T-helper 1 cell (primary cell): ENCODE data around the gene UBP1.
A peak's percentile ranks its signal among the peaks of the same experiment; 100 is the strongest.
"Not testable (repeated sequence)": the region's sequence is repeated elsewhere in the genome, so short reads cannot be mapped to it uniquely, and the experiment has no call there.

Source experiments
- DNase-seq, 5 donors: peaks; one replicate each; pipeline ENCODE4 v3.0.0-alpha.2; 2012 to 2020
- total RNA-seq, 4 donors: gene quantifications; one replicate each; lab custom pipeline; 2026; lab: John Stamatoyannopoulos, UW

Gene UBP1, protein sequence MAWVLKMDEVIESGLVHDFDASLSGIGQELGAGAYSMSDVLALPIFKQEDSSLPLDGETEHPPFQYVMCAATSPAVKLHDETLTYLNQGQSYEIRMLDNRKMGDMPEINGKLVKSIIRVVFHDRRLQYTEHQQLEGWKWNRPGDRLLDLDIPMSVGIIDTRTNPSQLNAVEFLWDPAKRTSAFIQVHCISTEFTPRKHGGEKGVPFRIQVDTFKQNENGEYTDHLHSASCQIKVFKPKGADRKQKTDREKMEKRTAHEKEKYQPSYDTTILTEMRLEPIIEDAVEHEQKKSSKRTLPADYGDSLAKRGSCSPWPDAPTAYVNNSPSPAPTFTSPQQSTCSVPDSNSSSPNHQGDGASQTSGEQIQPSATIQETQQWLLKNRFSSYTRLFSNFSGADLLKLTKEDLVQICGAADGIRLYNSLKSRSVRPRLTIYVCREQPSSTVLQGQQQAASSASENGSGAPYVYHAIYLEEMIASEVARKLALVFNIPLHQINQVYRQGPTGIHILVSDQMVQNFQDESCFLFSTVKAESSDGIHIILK
- 82.2 to 115 (median 85.7) reads per million in 4 donors for total RNA-seq

DNA sequence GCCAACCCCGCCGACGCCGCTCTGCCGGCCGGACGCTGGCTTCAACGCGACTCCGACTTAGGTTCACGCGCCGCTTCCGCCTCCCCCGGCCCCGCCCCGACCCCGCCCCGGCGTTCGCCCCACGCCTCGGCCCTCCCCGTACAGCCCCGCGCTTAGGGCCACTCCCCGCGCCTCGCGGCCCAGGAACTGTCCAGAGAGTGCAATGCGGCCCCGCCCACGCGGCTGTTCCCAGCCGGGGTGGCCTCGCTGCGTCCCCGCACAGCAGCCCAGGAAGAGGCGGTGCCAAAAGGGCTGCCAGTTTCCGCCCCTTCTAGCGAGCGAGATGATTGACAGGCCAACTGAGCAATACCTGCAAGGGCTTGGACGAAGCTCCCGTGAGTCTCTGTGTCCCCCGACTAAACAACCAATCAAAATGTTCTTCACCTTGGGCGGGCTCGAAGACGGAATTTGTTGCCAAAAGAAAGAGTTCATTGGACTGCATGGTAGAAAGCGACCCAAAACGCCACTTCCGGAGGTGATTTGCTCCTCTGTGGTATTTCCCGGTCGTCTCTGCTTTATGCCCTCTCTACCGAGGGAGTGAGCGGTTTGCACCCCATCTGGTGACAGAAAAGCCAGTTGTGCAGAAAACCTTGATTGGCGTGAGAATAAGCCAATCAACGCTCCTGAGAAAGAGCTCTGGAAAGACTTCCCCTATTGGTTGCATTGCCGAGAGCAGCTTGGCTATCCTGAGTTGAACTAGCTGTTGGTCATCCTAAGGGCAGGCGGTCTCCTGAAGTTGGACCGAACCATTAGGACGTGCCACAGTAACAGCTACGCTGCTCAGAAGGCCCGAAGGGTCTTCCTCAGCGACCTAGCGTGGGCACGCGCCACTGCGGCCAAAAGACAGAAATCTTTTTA is at the start of gene UBP1:
TSS of gene UBP1 (minus strand) at position 78 of the 897 bp plus-strand sequence. CDS start 557 bp downstream, outside the sequence.
- peak; percentile 94 to 100 (median 95) for DNase-seq

DNA sequence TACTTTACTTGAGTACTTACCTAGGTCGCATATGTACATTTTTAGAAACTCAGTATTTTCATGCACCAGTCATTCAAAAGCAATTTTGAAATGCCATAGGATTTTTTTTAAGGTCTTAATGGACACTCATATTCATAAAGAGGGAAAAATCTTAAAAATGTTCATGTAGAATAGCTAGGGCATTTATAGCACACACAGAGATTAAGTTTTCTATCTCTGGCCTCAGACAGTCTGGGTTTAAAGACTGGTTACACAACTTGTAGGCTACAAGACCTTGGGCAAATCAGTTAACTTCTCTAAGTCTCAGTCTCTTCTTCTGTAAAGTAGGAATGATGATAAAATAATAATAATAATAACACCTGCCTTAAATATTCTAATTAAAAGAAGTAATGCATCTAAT is 48.5 kb upstream of the UBP1 start:
- DNase-seq: no peak

DNA sequence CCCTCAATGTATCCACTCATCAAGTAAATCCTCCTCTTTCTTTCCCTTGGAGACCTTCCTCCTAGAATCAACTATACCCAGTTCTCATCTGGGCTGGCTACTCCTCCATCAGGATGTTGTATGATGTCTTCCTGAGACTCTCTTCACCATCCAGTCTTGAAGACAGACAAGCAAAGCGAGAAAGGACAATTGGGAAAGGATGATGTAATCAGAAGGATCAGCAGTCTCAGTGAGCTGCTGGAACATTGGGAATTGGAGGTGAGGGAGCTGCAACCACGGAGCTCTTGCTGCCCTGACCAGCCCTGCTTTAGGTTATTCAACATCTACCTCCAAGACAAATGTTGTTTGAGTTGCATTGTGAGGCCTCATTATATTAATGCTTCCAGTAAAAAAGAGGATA is 48.0 kb upstream of the UBP1 start:
- no peak for DNase-seq

DNA sequence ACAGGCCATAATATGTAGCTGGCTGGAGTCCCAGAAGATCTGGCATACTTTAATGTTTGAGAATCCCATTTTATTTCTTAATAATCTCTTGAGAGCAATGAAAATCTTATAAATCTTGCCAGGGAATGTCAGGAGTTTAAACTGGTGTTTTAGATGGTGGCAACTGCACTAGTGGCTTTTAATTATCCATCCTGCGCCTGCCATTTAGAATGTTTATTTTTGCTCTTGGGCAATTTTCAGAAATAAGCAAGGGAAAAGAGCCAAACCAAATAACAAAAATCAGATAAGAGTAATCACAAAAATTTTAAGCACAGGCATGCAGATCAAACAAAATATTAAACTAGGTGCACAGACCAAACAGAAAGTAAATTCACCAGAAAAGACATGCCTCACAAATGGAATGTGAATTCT is 41.9 kb upstream of the UBP1 start:
- no peak for DNase-seq

DNA sequence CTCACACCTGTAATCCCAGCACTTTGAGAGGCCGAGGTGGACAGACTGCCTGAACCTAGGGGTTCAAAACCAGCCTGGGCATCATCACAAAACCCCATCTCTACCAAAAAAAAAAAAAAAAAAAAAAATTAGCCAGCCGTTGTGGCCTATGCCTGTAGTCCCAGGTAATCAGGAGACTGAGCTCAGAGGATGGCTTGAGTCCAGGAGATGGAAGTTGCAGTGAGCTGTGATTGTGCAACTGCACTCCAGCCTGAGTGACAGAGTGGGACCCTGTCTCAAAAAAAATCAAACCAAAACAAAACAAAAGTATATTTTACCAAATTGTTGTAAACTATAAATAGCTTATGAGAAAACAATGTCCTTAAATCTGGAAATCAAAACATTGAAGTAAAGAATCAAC is 34.7 kb upstream of the UBP1 start:
- no peak for DNase-seq

DNA sequence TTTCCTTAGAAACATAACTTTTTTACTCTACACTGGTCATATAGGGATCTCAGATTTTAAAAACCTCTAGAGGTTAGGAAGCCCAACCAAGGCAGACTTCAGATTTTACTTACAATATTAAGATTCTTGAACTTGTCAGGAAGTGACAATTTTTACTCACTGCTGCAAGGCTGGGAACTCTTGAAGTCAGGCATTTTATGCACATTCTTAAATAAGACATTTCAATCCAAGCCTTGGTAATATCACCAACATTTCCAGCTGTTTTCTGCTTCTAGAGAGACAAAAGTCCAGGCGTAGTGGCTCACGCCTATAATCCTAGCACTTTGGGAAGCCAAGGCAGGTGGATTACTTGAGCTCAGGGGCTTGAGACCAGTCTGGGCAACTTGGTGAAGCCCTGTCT is 33.6 kb upstream of the UBP1 start:
- DNase-seq: no peak

DNA sequence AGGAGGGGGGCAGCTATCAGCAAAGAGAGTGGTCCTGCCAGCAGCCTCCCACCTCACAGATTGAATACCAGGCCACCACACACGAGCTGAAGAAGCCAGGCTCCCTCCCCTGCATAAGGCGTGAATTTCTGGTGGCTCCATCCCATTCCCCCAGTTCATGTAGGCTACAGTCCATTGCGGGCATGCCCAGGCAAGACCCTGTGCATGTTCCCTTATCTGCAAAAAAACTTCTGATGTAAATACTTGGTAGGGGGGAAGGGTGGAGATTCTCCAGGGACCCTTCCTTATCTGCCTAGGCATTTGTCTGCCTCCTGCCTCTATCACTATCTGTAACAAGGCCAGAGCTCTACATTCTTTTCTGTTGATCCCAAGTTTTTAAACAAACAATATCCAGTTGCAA is 27.6 kb upstream of the UBP1 start:
- no peak for DNase-seq

DNA sequence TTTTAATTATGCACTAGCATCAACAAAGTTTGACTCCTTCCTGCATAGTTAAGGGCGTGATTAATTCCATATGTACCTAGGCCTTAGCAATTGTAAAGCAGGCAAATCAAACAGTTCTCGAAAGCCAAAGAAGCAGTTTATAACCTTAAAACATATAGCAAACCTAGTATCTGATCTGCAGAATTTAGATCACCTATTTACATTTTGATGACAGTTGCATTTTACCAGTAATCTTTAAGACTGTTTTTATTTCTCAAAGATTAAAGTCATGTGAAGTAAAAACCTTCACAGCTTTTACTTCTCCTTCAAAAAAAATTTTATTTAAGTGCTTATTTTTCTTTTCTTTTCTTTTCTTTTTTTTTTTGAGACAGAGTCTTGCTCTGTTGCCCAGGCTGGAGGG is 20.9 kb upstream of the UBP1 start:
- DNase-seq: no peak

DNA sequence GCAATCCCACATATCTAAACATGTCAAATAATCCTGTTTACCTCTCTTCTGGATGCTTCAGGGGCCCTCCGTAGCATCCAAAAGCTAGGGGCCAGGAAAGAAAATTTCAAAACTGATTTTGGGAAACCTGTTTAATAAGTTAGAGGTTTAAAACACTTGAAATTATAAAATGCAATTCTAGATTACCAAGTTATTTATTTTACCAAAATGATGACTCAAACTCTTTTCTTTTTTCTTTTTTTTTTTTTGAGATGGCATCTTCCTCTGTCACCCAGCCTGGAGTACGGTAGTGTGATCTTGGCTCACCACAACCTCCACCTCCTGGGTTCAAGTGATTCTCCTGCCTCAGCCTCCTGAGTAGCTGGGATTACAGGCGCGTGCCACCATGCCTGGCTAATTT is 19.4 kb upstream of the UBP1 start:
- not testable (repeated sequence) for DNase-seq

DNA sequence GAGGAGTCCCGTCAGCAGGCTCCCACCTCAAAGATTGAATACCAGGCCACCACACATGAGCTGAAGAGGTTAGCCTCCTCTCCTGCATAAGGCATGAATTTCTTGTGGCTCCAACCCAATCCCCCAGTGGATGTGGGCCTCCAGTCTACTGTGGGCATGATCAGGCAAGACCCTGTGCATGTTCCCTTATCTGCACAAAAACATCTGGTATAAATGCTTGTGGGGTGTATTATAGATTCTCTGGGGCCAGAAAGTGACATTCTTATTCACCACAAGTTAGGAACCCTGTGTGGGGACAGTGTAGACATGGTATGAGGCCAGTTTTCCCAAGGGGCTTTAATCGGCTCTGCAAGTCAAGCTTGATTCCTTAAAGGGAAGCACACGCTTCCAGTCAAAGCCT is 18.2 kb upstream of the UBP1 start:
- no peak for DNase-seq

DNA sequence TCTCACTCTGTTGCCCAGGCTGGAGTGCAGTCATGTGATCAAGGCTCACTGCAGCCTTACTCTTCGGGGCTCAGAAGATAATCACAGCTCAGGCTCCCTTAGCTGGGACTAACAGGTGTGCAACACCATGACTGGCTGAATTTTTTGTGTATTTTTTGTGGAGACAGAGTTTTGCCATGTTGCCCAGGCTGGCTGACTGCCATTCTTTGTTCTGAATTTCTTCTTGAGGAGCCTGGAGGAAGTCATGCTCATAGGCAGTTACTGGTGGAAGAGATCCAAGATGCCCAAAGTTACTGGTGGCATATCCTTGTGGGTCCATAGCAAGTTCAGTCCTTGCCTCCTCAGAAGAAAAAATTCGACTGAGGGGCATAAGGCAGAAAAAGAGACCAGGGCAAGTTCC is 16.6 kb upstream of the UBP1 start:
- no peak for DNase-seq

DNA sequence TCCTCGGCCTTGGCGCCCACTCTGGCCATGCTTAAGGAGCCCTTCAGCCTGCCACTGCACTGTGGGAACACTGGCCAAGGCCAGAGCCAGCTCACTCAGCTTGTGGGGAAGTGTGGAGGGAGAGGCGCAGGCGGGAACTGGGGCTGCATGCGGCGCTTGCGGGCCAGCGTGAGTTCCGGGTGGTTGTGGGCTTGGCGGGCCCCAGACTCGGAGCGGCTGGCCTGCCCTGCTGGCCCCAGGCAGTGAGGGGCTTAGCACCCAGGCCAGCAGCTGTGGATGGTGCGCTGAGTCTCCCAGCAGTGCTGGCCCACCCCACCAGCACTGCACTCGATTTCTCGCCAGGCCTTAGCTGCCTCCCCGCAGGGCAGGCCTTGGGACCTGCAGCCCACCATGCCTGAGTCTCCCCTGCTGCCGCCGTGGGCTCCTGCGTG is 13.1 kb upstream of the UBP1 start:
- no peak for DNase-seq

DNA sequence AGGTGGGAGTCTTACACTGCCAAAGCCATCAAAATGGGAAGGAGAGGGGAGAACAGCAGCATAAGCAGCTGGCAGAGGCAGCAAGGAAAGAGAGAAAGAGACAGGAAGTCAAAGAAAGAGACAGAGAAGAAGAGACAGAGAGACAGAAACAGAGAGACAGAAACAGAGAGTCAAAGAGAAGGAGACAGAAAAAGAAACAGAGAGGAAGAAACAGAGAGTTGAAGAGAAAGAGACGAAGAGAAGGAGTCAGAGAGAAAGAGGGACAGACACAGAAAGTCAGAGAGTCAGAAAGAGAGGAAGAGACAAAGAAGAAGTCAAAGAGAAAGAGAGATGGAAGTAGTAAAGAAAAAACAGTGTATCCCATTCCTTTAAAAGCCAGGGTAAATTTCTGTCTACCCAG is 11.8 kb upstream of the UBP1 start:
- DNase-seq: not testable (repeated sequence)

DNA sequence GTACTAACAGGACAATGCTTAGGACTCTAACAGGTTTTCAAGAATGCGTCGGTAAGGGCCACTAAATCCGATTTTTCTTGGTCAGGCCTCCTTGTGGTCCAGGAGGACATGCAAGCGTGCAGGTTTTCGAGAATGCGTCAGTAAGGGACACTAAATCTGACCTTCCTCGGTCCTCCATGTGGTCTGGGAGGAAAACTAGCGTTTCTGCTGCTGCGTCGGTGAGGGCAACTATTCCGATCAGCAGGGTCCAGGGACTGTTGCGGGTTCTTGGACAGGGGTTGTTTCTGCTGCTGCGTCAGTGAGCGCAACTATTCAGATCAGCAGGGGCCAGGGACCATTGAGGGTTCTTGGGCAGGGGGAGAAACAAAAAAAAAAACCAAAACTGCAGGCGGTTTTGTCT is 7.8 kb upstream of the UBP1 start:
- DNase-seq: no peak

DNA sequence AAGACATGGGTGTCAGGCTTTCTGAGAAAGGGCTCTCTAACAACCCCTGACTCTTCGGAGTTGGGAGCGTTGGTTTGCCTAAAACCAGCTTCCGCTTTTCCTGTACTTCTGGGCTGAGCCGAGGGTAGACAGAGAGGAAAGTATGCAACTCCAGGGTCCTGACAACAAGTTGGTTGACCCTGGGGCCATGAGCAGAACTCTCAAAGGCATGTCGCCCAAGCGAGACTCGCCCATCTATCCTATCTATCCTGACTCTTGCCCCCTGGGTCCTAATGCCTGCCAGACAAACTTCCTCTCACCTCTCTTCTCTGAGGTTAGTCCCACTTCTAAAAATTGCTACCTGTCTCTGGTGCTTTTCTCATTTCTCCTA is 7.0 kb upstream of the UBP1 start:
- not testable (repeated sequence) for DNase-seq

DNA sequence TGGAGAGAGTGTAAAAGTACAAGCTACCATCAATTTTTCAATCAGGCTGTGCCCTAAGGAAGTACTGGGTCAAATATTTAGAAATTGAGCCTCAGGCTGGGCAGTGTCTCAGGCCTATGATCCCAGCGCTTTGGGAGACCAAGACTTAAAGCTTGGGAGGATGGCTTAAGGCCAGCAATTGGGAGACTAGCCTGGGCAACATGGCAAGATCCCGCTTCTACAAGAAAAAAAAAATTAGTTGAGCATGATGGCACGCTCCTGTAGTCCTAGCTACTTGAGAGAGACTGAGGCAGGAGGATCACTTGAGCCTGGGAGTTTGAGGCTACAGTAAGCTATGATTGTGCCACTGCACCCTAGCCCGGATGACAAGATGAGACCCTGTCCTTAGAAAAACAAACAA is 2.0 kb upstream of the UBP1 start:
- DNase-seq: no peak

DNA sequence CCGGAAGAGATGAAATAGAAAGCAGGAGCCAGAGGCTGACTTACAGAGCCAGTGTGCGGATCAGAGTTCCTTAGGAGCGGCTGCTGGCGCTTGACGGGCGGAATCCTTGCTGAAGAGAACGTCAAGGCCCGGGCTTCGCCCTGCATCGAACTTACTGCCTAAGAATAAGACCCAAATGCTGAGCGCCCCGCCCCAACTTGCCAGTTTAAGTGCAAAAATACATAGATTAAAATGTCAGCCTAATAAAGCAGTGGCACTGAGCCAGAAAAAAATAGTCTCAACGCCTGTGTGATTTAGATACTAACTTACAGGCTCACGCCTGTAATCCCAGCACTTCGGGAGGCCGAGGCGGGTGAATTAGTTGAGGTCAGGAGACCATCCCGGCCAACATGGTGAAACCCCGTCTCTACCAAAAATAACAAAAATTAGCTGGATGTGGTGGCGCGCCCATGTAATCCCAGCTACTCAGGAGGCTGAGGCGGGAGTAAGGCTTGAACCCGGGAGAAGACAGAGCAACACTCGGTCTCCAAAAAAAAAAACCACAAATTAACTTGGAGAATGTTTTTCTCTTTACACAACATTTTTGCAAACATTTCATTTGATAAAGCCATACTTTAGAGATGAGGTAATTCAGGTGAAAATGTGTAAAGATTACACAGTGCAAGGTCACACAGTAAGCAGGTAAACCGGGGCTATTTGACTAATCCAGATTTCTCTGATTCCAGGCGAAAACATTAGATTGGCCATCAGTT is 1.2 kb upstream of the UBP1 start:
- DNase-seq: no peak

DNA sequence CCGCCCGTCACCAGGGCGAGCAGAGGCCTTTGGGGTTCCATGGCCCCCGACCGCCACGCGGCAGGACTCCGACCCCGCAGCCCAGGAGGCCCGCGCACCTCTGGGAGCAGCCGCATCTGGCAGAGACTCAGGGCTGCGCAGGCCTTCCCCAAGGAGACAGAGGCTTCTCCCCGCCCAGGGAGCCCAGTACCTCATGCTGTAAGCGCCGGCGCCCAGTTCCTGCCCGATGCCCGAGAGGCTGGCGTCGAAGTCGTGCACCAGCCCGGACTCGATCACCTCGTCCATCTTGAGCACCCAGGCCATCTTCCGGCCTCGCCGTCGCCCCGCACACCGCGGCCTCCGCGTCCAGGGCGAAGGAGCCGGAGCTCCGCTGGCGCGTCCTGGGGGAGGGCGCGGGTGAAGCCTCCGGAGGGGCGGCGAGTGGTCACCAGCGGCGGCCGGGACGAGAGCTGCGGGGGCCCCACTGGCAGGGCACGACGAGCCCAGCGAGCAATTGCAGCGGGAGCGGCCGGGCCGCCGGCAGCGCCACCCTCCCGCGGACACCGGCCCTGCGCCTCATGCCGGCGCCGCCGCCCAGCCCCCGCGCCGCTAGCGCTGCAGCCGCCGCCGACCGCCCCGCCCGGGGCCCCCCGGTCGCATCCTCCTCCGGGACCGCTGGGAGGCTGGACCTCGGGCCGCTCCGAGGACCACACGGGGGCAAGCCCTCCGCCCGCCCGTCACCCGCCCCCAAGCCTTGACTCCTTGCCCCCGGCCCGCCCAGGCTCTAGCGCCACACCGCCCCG is 468 bp downstream of the UBP1 start:
- DNase-seq: peak; percentile 15 to 63 (median 32)

DNA sequence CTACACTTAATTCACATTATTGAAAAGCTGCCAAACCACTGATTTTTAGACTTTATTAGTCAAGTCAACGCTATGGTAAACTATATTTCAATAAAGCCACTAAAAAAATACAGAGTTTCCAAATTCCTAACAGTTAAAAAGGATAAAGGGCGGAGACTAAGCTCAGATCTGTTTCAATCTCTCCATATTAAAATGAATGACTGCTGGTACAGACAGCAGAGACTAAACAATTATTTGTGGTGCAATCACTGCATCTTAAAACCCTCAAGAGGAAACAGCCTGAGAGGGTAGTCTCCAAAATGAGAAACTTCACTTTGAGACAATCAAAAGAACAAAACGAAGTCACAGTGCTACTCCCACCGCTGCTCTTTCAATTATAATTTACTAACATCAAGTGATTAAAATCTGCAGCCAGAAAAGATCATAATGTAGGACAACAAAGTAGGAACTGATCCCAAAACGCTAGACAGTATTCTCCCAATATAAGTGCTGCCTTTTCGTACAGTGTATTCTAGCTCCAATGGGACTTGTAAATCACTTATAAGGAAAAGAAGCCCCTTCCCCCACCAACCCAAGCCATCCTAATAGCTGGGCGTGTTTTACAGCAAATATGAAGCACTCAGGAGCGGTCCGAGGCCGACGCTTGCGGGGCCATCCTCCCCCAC is 1.2 kb downstream of the UBP1 start:
- DNase-seq: no peak

DNA sequence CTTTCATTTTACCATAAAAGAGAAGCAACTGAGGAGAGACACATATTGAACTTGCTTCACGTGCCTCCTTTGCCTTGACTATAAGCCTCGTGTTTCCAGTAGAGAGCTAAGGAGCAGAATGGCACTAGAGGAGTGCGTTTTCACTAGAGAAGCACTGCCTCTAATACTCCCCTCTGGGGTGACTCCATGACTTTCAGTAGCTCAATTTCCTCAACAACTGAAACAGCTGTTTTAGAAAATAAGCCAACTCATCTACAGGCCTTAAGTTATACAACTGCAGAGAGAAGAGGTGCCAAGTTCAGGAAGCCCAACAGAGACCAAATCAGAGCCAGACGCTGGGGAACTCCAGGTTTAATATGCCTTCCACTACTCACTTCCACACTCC is 1.9 kb downstream of the UBP1 start:
- peak in 1 of 5 donors; percentile 16 for DNase-seq

DNA sequence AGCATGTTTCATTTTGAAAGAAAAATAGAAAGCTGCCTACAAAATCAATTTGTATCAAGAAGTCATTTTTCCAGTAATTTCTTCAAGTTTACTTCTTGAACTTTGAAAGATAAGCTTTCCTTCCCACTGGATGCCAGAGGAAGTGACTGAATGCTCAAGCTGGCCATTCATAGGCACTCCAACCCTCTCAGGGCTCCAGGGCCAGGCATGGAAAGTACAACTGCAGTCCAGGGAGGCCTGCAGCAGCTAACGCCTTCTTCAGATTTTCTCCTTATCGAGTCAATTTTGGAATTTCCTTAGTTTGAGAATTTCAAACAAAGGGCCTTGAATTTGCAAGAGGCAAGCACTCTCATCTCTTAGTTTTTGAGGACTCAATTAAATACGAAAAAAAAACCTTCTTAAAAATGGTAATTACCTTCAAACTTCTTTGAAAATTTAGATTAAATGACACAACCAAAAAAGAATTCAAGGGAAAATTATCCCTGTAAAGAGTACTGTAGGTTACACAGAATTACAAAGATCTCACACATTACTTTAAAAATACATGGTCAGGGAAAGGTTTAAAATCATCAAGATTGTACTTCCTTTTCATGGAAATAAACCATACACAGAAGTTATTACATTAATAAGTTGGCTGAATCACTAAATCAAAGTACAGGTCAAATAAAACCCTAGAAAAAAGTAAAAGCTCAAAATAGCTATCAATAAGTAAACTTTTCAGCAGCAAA is 2.5 kb downstream of the UBP1 start:
- no peak for DNase-seq
